ENCODE data around the gene SLC8A2.
A peak's percentile ranks its signal among the peaks of the same experiment; 100 is the strongest.

SLC8A2 gene

DNA sequence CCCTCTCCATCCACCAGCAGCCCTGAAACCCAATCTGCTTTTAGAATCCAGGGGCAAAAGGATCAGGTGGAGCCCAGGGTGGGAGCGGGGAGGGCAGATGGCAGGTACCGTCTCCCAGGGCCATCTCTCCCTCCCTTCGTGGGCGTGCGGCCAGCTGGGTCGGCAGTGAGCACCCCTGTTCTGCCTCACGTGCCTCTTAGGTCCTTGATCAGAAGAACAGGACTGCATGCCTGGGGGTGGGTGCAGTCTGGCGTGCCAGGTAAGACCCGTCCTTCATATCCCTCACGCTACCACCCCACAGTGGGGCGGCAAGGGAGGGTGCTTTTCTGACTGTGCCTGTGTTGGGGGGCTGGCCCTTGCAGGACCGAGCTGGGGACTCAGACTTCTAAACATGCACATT, 2.0 kb downstream of the SLC8A2 start:
- H3K9me3 ChIP-seq (ENCODE audit: control insufficient read depth, insufficient read depth, low read length), result no peaks in the 10 kb centered on the region
- no peaks in the 10 kb centered on the region for H3K36me3 ChIP-seq (ENCODE audit: insufficient read depth, low read length)
- H3K4me1 ChIP-seq (ENCODE audit: insufficient read depth, low read length), result peaks cover 17% of the 10 kb centered on the region
- H3K9ac ChIP-seq (ENCODE audit: low read depth, low read length), result no peak overlapping the region; the same call in 1 of the 2 replicates

DNA sequence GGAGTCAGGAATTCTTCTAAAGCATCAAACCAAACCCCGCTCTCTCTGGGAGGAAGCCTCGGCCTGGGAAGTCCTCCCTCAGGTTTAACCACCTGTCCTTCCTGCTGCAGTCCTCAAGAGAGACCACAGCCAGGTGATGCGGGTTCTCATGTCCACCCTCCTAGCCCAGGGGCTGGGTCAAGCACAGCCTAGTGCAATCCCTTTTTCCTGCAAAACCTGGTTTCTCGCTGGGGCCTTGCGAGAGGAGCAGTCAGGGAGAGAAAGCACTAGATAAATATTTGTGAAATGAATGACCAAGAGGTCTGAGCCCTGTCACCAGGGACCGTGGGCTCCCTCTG, 2.4 kb downstream of the SLC8A2 start:
- Histone ChIP-seq H3K36me3 (ENCODE audit: insufficient read depth, low read length) (no peaks in the 10 kb centered on the region), H3K9me3 (ENCODE audit: control insufficient read depth, insufficient read depth, low read length) (no peaks in the 10 kb centered on the region), H3K4me1 (ENCODE audit: insufficient read depth, low read length) (peaks cover 21% of the 10 kb centered on the region), H3K9ac (ENCODE audit: low read depth, low read length) (no peak overlapping the region)

GRCh38 chr19:47467914-47468313, 3.8 kb downstream of the SLC8A2 start:
- peaks cover 22% of the 10 kb centered on the region for H3K4me1 ChIP-seq (ENCODE audit: insufficient read depth, low read length)
- no peak overlapping the region for H3K9ac ChIP-seq (ENCODE audit: low read depth, low read length)
- H3K36me3 ChIP-seq (ENCODE audit: insufficient read depth, low read length), result no peaks in the 10 kb centered on the region
- H3K9me3 ChIP-seq (ENCODE audit: control insufficient read depth, insufficient read depth, low read length), result no peaks in the 10 kb centered on the region

DNA sequence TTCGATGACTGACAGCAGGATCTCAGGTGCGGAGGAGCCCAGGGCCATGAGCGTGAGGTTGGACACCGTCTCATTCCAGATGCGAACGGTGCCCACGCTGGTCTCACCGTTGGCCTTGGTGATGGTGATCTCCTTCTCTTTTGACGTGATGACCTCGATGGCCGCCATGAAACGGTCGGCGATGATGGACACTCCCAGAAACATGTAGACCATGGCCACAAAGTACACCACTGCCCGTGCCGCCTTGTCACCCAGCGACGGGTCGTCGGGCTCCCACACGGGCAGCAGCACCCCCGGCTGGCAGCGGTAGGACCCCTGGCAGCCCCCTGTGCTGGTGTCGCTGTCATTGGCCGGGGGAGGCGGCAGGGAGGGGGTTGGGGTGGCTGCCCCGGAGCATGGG, 5.7 kb downstream of the SLC8A2 start:
- H3K4me1 ChIP-seq (ENCODE audit: insufficient read depth, low read length), result peaks cover 22% of the 10 kb centered on the region
- no peaks in the 10 kb centered on the region for H3K9me3 ChIP-seq (ENCODE audit: control insufficient read depth, insufficient read depth, low read length)
- no peak overlapping the region for H3K9ac ChIP-seq (ENCODE audit: low read depth, low read length)
- H3K36me3 ChIP-seq (ENCODE audit: insufficient read depth, low read length), result no peaks in the 10 kb centered on the region

- H3K9me3 ChIP-seq (ENCODE audit: control insufficient read depth, insufficient read depth, low read length), result no peaks in the 10 kb centered on the region
- H3K9ac ChIP-seq (ENCODE audit: low read depth, low read length), result no peak overlapping the region
- H3K4me1 ChIP-seq (ENCODE audit: insufficient read depth, low read length), result peaks cover 15% of the 10 kb centered on the region
- no peaks in the 10 kb centered on the region for H3K36me3 ChIP-seq (ENCODE audit: insufficient read depth, low read length)
Observed at GRCh38 chr19:47464675-47465419, 6.8 kb downstream of the SLC8A2 start.

GRCh38 chr19:47461876-47462275, 9.8 kb downstream of the SLC8A2 start:
- Histone ChIP-seq H3K36me3 (ENCODE audit: insufficient read depth, low read length) (no peaks in the 10 kb centered on the region), H3K4me1 (ENCODE audit: insufficient read depth, low read length) (peaks cover 14% of the 10 kb centered on the region), H3K9me3 (ENCODE audit: control insufficient read depth, insufficient read depth, low read length) (no peaks in the 10 kb centered on the region), H3K9ac (ENCODE audit: low read depth, low read length) (no peak overlapping the region)

DNA sequence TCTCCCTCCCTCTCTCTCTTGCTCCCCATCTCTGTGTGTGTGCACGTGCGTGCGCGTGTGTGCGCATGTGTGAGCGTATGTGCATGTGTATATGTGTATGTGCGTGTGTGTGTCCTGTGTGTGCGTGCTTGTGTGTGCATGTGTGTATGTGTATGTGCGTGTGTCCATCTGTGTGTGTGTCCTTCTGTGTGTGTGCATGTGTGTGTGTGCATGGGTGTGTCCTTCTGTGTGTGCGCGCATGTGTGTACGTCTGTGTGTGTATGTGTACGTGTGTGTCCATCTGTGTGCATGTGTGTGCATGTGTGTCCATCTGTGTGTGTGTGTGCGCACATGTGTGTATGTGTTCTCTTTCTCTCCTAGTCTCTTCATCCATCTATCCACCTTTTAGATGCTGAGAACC, 12.2 kb downstream of the SLC8A2 start:
- Histone ChIP-seq H3K4me1 (ENCODE audit: insufficient read depth, low read length) (peaks cover 7% of the 10 kb centered on the region; the same call in 1 of the 2 replicates), H3K9ac (ENCODE audit: low read depth, low read length) (no peak overlapping the region), H3K36me3 (ENCODE audit: insufficient read depth, low read length) (no peaks in the 10 kb centered on the region), H3K9me3 (ENCODE audit: control insufficient read depth, insufficient read depth, low read length) (no peaks in the 10 kb centered on the region)

- Histone ChIP-seq H3K4me1 (ENCODE audit: insufficient read depth, low read length) (0 out of 2 replicates have a peak, but pooled peaks cover 4% of the 10 kb centered on the region), H3K9me3 (ENCODE audit: control insufficient read depth, insufficient read depth, low read length) (no peaks in the 10 kb centered on the region), H3K9ac (ENCODE audit: low read depth, low read length) (no peak overlapping the region), H3K36me3 (ENCODE audit: insufficient read depth, low read length) (no peaks in the 10 kb centered on the region)
Observed at GRCh38 chr19:47458672-47459071, 13.0 kb downstream of the SLC8A2 start.

- Histone ChIP-seq H3K4me1 (ENCODE audit: insufficient read depth, low read length) (0 out of 2 replicates have a peak, but pooled peaks cover 4% of the 10 kb centered on the region), H3K9ac (ENCODE audit: low read depth, low read length) (no peak overlapping the region), H3K9me3 (ENCODE audit: control insufficient read depth, insufficient read depth, low read length) (no peaks in the 10 kb centered on the region), H3K36me3 (ENCODE audit: insufficient read depth, low read length) (no peaks in the 10 kb centered on the region)
Observed at GRCh38 chr19:47456721-47457474, 14.8 kb downstream of the SLC8A2 start.

- no peak overlapping the region for H3K9ac ChIP-seq (ENCODE audit: low read depth, low read length)
- H3K36me3 ChIP-seq (ENCODE audit: insufficient read depth, low read length), result no peaks in the 10 kb centered on the region
- H3K4me1 ChIP-seq (ENCODE audit: insufficient read depth, low read length), result peaks cover 11% of the 10 kb centered on the region
- H3K9me3 ChIP-seq (ENCODE audit: control insufficient read depth, insufficient read depth, low read length), result no peaks in the 10 kb centered on the region
Observed at GRCh38 chr19:47450478-47450877, 21.2 kb downstream of the SLC8A2 start.

DNA sequence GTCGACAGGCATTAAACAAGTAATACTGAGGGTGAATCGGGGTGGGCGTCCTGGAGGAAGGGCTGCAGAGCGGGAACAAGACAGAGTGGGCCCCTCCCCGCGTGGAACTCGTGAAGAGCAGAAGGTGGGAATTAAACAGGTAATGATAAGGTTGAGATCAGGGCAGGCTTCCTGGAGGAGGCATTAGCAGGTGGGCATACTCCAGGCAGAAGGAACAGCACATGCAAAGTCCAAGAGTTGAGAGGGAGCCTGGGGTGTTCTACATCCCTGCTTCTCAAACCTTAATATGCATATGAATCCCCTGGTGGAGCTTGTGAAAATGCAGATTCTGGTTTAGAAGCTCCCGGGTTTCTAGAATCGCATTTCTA, 23.3 kb downstream of the SLC8A2 start:
- H3K9ac ChIP-seq (ENCODE audit: low read depth, low read length), result peak overlapping the region; percentile 74; the same call in 1 of the 2 replicates
- H3K4me1 ChIP-seq (ENCODE audit: insufficient read depth, low read length), result peaks cover 11% of the 10 kb centered on the region
- H3K9me3 ChIP-seq (ENCODE audit: control insufficient read depth, insufficient read depth, low read length), result no peaks in the 10 kb centered on the region
- H3K36me3 ChIP-seq (ENCODE audit: insufficient read depth, low read length), result no peaks in the 10 kb centered on the region

- no peaks in the 10 kb centered on the region for H3K36me3 ChIP-seq (ENCODE audit: insufficient read depth, low read length)
- H3K9me3 ChIP-seq (ENCODE audit: control insufficient read depth, insufficient read depth, low read length), result no peaks in the 10 kb centered on the region
- peaks cover 11% of the 10 kb centered on the region for H3K4me1 ChIP-seq (ENCODE audit: insufficient read depth, low read length)
- peak overlapping the region; percentile 74 for H3K9ac ChIP-seq (ENCODE audit: low read depth, low read length)
Observed at GRCh38 chr19:47447470-47448359, 24.0 kb downstream of the SLC8A2 start.

GRCh38 chr19:47446534-47447469, 24.9 kb downstream of the SLC8A2 start:
- Histone ChIP-seq H3K4me1 (ENCODE audit: insufficient read depth, low read length) (peaks cover 11% of the 10 kb centered on the region), H3K9me3 (ENCODE audit: control insufficient read depth, insufficient read depth, low read length) (no peaks in the 10 kb centered on the region), H3K9ac (ENCODE audit: low read depth, low read length) (peak overlapping the region; percentile 74), H3K36me3 (ENCODE audit: insufficient read depth, low read length) (no peaks in the 10 kb centered on the region)

Measured in ES-I3 (cell line).